NOMO-1 (cell line): ENCODE data around the gene DUSP9.
"Not testable (repeated sequence)": the region's sequence is repeated elsewhere in the genome, so short reads cannot be mapped to it uniquely, and the experiment has no call there.

Experiments
- DNase-seq, 2 experiments: peaks; one replicate each; lab custom pipeline; 2025; ENCODE audit not compliant: unreplicated experiment in 2 of 2; lab: John Stamatoyannopoulos, UW

The DUSP9 gene

GRCh38 chrX:153689654-153690465 lies 42.9 kb downstream of the DUSP9 start:
- no peak for DNase-seq

- no peak for DNase-seq
Observed at GRCh38 chrX:153690466-153690865, 43.5 kb downstream of the DUSP9 start.

- not testable (repeated sequence) for DNase-seq
Observed at GRCh38 chrX:153691032-153691827, 44.2 kb downstream of the DUSP9 start.

GRCh38 chrX:153692003-153692402 lies 45.0 kb downstream of the DUSP9 start:
- no peak for DNase-seq

GRCh38 chrX:153692611-153693156 lies 45.7 kb downstream of the DUSP9 start:
- DNase-seq: no peak

- DNase-seq: no peak
Observed at GRCh38 chrX:153693216-153694086, 46.4 kb downstream of the DUSP9 start.

GRCh38 chrX:153694256-153694655 lies 47.3 kb downstream of the DUSP9 start:
- DNase-seq: not testable (repeated sequence)

GRCh38 chrX:153694687-153695270 lies 47.8 kb downstream of the DUSP9 start:
- DNase-seq: no peak

GRCh38 chrX:153696100-153696499 lies 49.1 kb downstream of the DUSP9 start:
- no peak for DNase-seq

- DNase-seq: not testable (repeated sequence)
Observed at GRCh38 chrX:153696538-153696937, 49.5 kb downstream of the DUSP9 start.

GRCh38 chrX:153696986-153697722 lies 50.2 kb downstream of the DUSP9 start:
- DNase-seq: not testable (repeated sequence)

GRCh38 chrX:153697924-153698865 lies 51.2 kb downstream of the DUSP9 start:
- DNase-seq: no peak

GRCh38 chrX:153699210-153699783 lies 52.3 kb downstream of the DUSP9 start:
- DNase-seq: not testable (repeated sequence)

GRCh38 chrX:153699784-153700371 lies 52.9 kb downstream of the DUSP9 start:
- not testable (repeated sequence) for DNase-seq

- no peak for DNase-seq
Observed at GRCh38 chrX:153700376-153700945, 53.5 kb downstream of the DUSP9 start.
